GM12878 (cell line): ENCODE data around the gene OVOL1. TPM values are rescaled to one million over a fixed set of nuclear protein-coding genes. Genes with fewer than 3 reads are reported as not detected.

ENCODE experiments used
- ATAC-seq: fragments of 200-7000 bp; cut with Tn5 transposase; 3 replicates; pipeline ENCODE4 v1.9.1; 2020; ENCODE audit warnings: mild to moderate bottlenecking, moderate library complexity
- BruUV-seq: library from RNA; stranded (reverse); fragments of 400-500 nt; replicated peaks from 2 replicates; lab custom pipeline; 2021; lab: Mats Ljungman, UMichigan
- CTCF ChIA-PET: fragments of 300-600 bp; sonication (Branson Sonifier 250); formaldehyde crosslinking; extraction: SDS; loops from one replicate; lab custom pipeline; 2021; ENCODE audit warnings: inconsistent platforms; lab: Yijun Ruan, JAX
- POLR2A ChIA-PET: fragments of 350-600 bp; formaldehyde crosslinking; extraction: SDS; loops from one replicate; lab custom pipeline; 2021; ENCODE audit warnings: inconsistent platforms; lab: Charles Lee
- RAD21 ChIA-PET: fragments of 300-600 bp; sonication (Branson Sonifier 250); formaldehyde crosslinking; loops from one replicate; lab custom pipeline; 2023; ENCODE audit warnings: antibody characterized with exemption; ENCODE audit not compliant: unreplicated experiment; lab: Charles Lee
- SMC1A ChIA-PET: fragments of 300-600 bp; sonication (Branson Sonifier 250); formaldehyde crosslinking; loops from one replicate; lab custom pipeline; 2023; ENCODE audit not compliant: unreplicated experiment, uncharacterized antibody; lab: Charles Lee
- DNase-seq: peaks from one replicate; pipeline ENCODE4 v3.0.0-alpha.2; 2011; ENCODE audit warnings: low read depth, low spot score
- FAIRE-seq: peaks from 3 replicates; lab custom pipeline; 2011; peaks lifted over from hg19 to GRCh38; lab: Jason Lieb, UNC
- H2AFZ ChIP-seq: 2 replicates; pipeline ENCODE4 v1.6.0; 2011; ENCODE audit warnings: low read depth, low read length, control low read depth; ENCODE audit not compliant: control insufficient read depth
- H3K27ac ChIP-seq: 2 replicates; pipeline ENCODE4 v1.5.1; 2011; ENCODE audit warnings: control low read depth; ENCODE audit not compliant: control insufficient read depth, insufficient read depth
- H3K27me3 ChIP-seq, 2 experiments: replicated peaks in 1 of 2; 2 replicates each; pipeline versions ENCODE4 v1.6.0 to v1.6.1; 2011; ENCODE audit warnings: low read length in 1 of 2; ENCODE audit not compliant: control insufficient read depth in 2 of 2, insufficient read depth in 2 of 2
- H3K36me3 ChIP-seq, 2 experiments: 2 replicates each; pipeline ENCODE4 v1.5.1; 2011; ENCODE audit warnings: low read length in 1 of 2; ENCODE audit not compliant: control insufficient read depth in 2 of 2, insufficient read depth in 2 of 2
- H3K4me1 ChIP-seq: 2 replicates; pipeline ENCODE4 v1.6.1; 2011; ENCODE audit warnings: mild to moderate bottlenecking, low read length, moderate library complexity, mixed read lengths; ENCODE audit not compliant: control insufficient read depth, insufficient read depth
- H3K4me2 ChIP-seq: 2 replicates; pipeline ENCODE4 v1.6.0; 2011; ENCODE audit warnings: control low read depth; ENCODE audit not compliant: control insufficient read depth, insufficient read depth
- H3K4me3 ChIP-seq: fragments of 200-600 bp; sonication (generic); 2 replicates; pipeline ENCODE4 v1.5.1; 2016
- H3K79me2 ChIP-seq: 2 replicates; pipeline ENCODE4 v1.6.0; 2011; ENCODE audit warnings: low read length; ENCODE audit not compliant: control insufficient read depth, insufficient read depth
- H3K9ac ChIP-seq: 2 replicates; pipeline ENCODE4 v1.8.0; 2011; ENCODE audit warnings: low read length, control low read depth, mixed read lengths; ENCODE audit not compliant: control insufficient read depth, insufficient read depth
- H3K9me3 ChIP-seq: replicated peaks from 3 replicates; pipeline ENCODE4 v1.5.1; 2011; ENCODE audit warnings: mild to moderate bottlenecking, low read length; ENCODE audit not compliant: control insufficient read depth, insufficient read depth
- H4K20me1 ChIP-seq: 2 replicates; pipeline ENCODE4 v1.6.0; 2011; ENCODE audit not compliant: control insufficient read depth, insufficient read depth
- BMI1 ChIP-seq: fragments of 450-650 bp; IDR thresholded peaks from 2 replicates; pipeline ENCODE4 v1.6.1; 2016; ENCODE audit warnings: mild to moderate bottlenecking, moderate library complexity, borderline replicate concordance
- E2F8 ChIP-seq: fragments of 450-650 bp; IDR thresholded peaks from 2 replicates; pipeline ENCODE4 v1.6.1; 2018; ENCODE audit warnings: mild to moderate bottlenecking, low read depth, moderate library complexity; ENCODE audit not compliant: partially characterized antibody
- E4F1 ChIP-seq: fragments of 450-650 bp; IDR thresholded peaks from 2 replicates; pipeline ENCODE4 v1.6.1; 2018; ENCODE audit warnings: borderline replicate concordance, mild to moderate bottlenecking; ENCODE audit not compliant: partially characterized antibody
- MTA3 ChIP-seq: IDR thresholded peaks from 2 replicates; pipeline ENCODE4 v1.6.1; 2012; ENCODE audit warnings: low read length, inconsistent platforms, borderline replicate concordance
- NFYB ChIP-seq: IDR thresholded peaks from 2 replicates; pipeline ENCODE4 v1.6.1; 2011; ENCODE audit warnings: low read depth, mild to moderate bottlenecking, low read length, improper control_type of control experiment, moderate library complexity; ENCODE audit not compliant: insufficient read depth
- NKRF ChIP-seq: fragments of 450-650 bp; conservative IDR thresholded peaks from 2 replicates; pipeline ENCODE4 v1.6.1; 2017; ENCODE audit warnings: mild to moderate bottlenecking, moderate library complexity
- NRF1 ChIP-seq: conservative IDR thresholded peaks from 2 replicates; pipeline ENCODE4 v1.6.1; 2011; ENCODE audit warnings: mild to moderate bottlenecking, low read depth, low read length, improper control_type of control experiment
- POLR2AphosphoS5 ChIP-seq: IDR thresholded peaks from 2 replicates; pipeline ENCODE4 v1.6.1; 2011; ENCODE audit warnings: mild to moderate bottlenecking, low read length, inconsistent platforms
- RUNX3 ChIP-seq: IDR thresholded peaks from 2 replicates; pipeline ENCODE4 v1.6.1; 2012; ENCODE audit warnings: low read length, inconsistent platforms
- SKIL ChIP-seq: fragments of 450-650 bp; IDR thresholded peaks from 2 replicates; pipeline ENCODE4 v1.6.1; 2017; ENCODE audit warnings: mild to moderate bottlenecking, low read depth, inconsistent platforms; ENCODE audit not compliant: poor library complexity, severe bottlenecking
- ZNF24 ChIP-seq: fragments of 450-650 bp; IDR thresholded peaks from 2 replicates; pipeline ENCODE4 v1.6.1; 2017; ENCODE audit warnings: antibody characterized with exemption, mild to moderate bottlenecking
- WGBS: methylation state at CpG from one replicate; pipeline ENCODE4 v1.1.6; 2016; ENCODE audit warnings: low lambda C conversion rate; ENCODE audit not compliant: insufficient replicate concordance, insufficient coverage; ENCODE audit errors: missing lambda C conversion rate; 5-methylcytosine and 5-hydroxymethylcytosine counted together
- in situ Hi-C: fragments of 300-500 bp; cut with MboI; formaldehyde crosslinking; loops from 9 replicates; pipeline ENCODE4 v1.14.3; 2018; ENCODE audit warnings: mixed read lengths
- intact Hi-C: fragments of 100-400 bp; cut with micrococcal nuclease; formaldehyde crosslinking; loops from one replicate; pipeline ENCODE4 v1.14.2; 2022; ENCODE audit not compliant: unreplicated experiment
- polyA plus RNA-seq, 11 experiments: library from polyadenylated mRNA; depleted of rRNA in 4 of 11; unstranded in 6 of 11; stranded (reverse) in 5 of 11; fragments of >200 nt; fragmentation: Nextera tagmentation in 4 of 11; fragmentation: Illumina TruSeq in 1 of 11; extraction: Ambion mirVana in 4 of 11; extraction: Trizol in 1 of 11; gene quantifications; 1 replicate in 1 of 11; 2 replicates in 10 of 11; pipeline versions ENCODE4 v1.2.1 to v1.2.3, GENCODE V29; 2011 to 2016; ENCODE audit warnings: inconsistent platforms in 2 of 11, missing spikeins in 2 of 11, low read depth in 1 of 11
- total RNA-seq, 4 experiments: library from RNA; depleted of rRNA in 3 of 4; stranded (reverse); fragments of >200 nt in 3 of 4; fragmentation: Illumina TruSeq in 1 of 4; extraction: Trizol in 1 of 4; gene quantifications; 2 replicates each; pipeline versions ENCODE4 v1.2.1 to v1.2.3, GENCODE V29; 2013 to 2021

OVOL1 gene
- total and polyA plus RNA-seq, 10 of the 15 experiments (the other 5 are each of a cell fraction or from before 2014, with no cell fraction given), result 0.04 to 0.96 (median 0.09) TPM; not detected in 7

GRCh38 chr11:65816696-65817095 lies 29.8 kb downstream of the OVOL1 start (continued):
- no peak for TF ChIP-seq E4F1

GRCh38 chr11:65817312-65817834 lies 30.5 kb downstream of the OVOL1 start:
- Histone ChIP-seq H3K27ac (no peak overlapping the region), H3K4me3 (peak overlapping the region; percentile 65; the same call in 1 of the 2 replicates), H2AFZ (peak overlapping the region; percentile 97), H3K9ac (peak overlapping the region; percentile 60; the same call in 1 of the 2 replicates), H3K36me3 (no peaks in the 10 kb centered on the region), H3K4me2 (peak overlapping the region; percentile 39), H3K79me2 (no peaks in the 10 kb centered on the region), H4K20me1 (no peaks in the 10 kb centered on the region), H3K4me1 (peaks cover 3% of the 10 kb centered on the region; the same call in 1 of the 2 replicates), H3K27me3 (no peaks in the 10 kb centered on the region), H3K9me3 (no peaks in the 10 kb centered on the region)
- BruUV-seq, result TSS peak; percentile 73
- RAD21 ChIA-PET, result interaction anchor here (0.7 to 5.4 kb wide), 19 partner anchors 10 to 178 kb away, joined by 3 to 91 read pairs (median 4); partner anchors contain the start of genes AP5B1, FIBP, KAT5 and OVOL1
- CTCF ChIA-PET, result interaction anchor here (0.6 to 7.2 kb wide), 23 partner anchors 10 to 223 kb away, joined by 3 to 192 read pairs (median 5); partner anchors contain the start of genes AP5B1, CCDC85B, FIBP and KAT5
- DNase-seq (no peak), FAIRE-seq (no peak), ATAC-seq (no peak)
- SMC1A ChIA-PET, result interaction anchor here (0.6 to 5.3 kb wide), 16 partner anchors 12 to 276 kb away, joined by 3 to 41 read pairs (median 4); partner anchors contain the start of genes KAT5 and MUS81
- in situ Hi-C loops (no loop called here), intact Hi-C loops (no loop called here)
- WGBS, result 20% methylated on average over 5 of the region's 5 CpGs
- POLR2A ChIA-PET, result interaction anchor here (0.7 to 1.4 kb wide), 8 partner anchors 15 to 707 kb away, joined by 3 to 9 read pairs (median 4); partner anchors contain the start of gene AP5B1
- TF ChIP-seq BMI1, result no peak
- no peak for TF ChIP-seq NFYB
- no peak for TF ChIP-seq RUNX3
- TF ChIP-seq SKIL, result peak; percentile 21
- no peak for TF ChIP-seq ZNF24
- TF ChIP-seq NKRF, result no peak
- no peak for TF ChIP-seq MTA3
- no peak for TF ChIP-seq POLR2AphosphoS5
- peak; percentile 22 for TF ChIP-seq E2F8
- no peak for TF ChIP-seq NRF1
